Activated T-helper 1 cell treated with anti-CD3 and anti-CD28 coated beads, Interleukin-2, amount 50 U/mL, for 16 hours (primary cell): ENCODE data around the gene ENTPD2.
"Not testable (repeated sequence)": the region's sequence is repeated elsewhere in the genome, so short reads cannot be mapped to it uniquely, and the experiment has no call there.

ENCODE experiments used
- DNase-seq, 2 donors: peaks; one replicate each; pipeline ENCODE4 v3.0.0-alpha.2; 2020; ENCODE audit warnings: low read depth in 1 of 2, low spot score in 1 of 2

ENTPD2 gene

DNA sequence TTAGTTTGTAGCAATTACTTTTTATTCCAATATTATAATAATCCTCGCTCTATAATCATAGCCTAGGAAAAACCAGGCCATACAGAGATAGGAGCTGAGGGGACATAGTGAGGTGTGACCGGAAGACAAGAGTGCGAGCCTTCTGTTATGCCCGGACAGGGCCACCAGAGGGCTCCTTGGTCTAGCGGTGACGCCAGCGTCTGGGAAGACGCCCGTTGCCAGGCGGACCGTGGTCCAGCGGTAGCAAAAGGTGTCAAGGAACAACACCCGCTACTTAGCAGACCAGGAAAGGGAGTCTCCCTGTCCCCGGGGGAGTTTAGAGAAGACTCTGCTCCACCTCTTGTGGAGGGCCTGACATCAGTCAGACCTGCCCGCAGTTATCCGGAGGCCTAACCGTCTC lies 49.6 kb downstream of the ENTPD2 start:
- DNase-seq = not testable (repeated sequence)

DNA sequence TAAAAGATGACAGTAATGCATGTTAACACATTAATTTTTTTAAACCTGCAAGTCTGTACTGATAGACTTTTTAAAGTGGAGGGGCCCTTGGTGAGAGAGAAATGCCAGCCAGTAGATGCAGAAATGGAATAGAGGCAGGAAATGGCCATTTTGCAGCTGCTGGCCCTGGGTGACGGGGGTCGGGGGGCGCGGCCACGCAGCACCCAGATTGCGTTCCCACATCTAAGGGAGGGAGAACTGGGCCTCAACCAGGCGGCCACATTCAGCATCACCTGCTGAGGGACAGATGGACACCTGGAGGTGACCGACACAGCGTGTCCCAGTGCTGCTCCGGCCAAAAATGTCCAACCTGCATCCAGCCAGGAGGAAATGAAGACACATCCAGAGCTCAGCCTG lies 51.2 kb downstream of the ENTPD2 start:
- no peak for DNase-seq

DNA sequence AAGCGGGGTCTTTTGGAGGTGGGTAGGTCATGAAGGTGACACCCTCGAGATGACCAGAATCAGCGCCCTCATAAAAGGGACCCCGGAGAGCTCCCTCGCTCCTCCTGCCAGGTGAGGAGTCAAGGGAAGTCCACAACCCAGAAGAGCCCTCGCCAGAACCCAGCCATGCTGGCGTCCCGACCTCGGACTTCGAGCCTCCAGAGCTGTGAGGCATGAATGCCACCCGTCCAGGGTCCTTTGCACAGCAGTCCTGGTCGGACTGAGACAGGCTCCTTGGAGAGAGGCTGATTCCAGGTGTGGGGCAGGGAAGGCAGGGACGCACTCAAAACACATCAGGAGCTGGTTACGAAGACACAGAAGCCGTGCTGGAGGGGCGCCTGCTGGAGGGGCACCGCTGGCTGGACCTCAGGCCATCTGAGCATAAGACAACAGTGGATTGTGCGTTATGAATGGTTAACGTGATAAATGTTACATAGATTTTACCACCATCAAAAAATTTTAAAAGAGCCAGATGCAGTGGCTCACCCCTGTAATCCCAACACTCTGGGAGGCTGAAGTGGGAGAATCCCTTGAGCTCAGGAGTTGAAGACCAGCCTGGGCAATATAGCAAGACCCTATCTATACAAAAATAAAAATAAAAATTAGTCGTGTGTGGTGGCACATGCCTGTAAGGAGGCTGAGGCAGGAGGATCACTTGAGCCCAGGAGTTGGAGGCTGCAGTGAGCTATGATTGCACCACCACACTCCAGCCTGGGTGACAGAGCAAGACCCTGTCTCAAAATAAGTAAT lies 51.8 kb downstream of the ENTPD2 start:
- no peak for DNase-seq

DNA sequence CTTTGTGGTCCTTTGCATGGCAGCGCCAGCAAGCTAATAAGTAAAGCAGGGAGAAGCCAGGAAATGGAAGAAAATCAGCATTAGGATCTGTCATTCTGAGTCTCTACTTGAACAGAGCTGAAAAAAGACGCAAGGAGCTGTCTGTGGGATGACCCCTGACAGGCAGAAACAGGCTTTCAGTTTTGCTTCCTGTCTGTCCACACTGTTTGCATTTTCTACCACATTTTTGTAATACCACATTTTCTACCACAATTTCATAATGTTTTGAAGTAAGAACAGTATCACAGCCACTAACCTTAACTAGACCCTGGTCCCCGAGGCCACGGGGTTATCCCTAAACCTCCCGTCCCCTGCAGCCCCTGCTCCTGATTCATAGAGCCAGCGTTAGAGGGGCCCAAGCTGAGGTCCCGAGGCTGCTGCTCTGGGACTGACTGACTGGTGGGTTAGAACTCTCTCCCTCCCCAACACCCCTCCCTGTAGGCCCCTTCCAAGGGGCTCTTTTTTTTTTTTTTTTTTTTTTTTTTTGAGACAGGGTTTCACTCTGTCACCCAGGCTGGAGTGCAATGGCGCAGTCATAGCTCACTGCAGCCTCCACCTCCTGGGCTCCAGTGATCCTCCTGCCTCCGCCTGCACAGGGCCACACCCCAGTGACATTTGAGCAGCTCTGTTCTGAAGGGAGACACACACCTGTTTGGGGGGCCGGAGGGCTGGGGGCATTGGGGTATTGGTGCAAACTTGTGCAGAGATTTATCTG lies 53.5 kb downstream of the ENTPD2 start:
- no peak for DNase-seq
